Fibroblast of lung (primary cell): ENCODE data around the gene PDZD4.

Experiments used
- CTCF ChIP-seq, 2 donors: IDR thresholded peaks in 1 of 2; conservative IDR thresholded peaks in 1 of 2; 1 replicate in 1 of 2; 2 replicates in 1 of 2; pipeline ENCODE4 v1.5.1; 2011 to 2012; ENCODE audit warnings: low read length in 2 of 2, control low read depth in 1 of 2, inconsistent platforms in 1 of 2, low read depth in 1 of 2, mild to moderate bottlenecking in 1 of 2
- EZH2 ChIP-seq: IDR thresholded peaks from 2 replicates; pipeline ENCODE4 v1.5.1; 2012; ENCODE audit warnings: low read length, control low read depth, mild to moderate bottlenecking; ENCODE audit errors: missing control alignments

GRCh38 chrX:153802513-153803045 lies 27.8 kb downstream of the PDZD4 start:
- TF ChIP-seq CTCF (conservative IDR thresholded peaks at IDR 0.05 in 1 of 2, IDR thresholded peaks at IDR 0.05 in 1 of 2; ENCODE audit: low read depth in 1 of 2, low read length in 2 of 2) (no peak), EZH2 (no peak)
